Mucosa of rectum (tissue), 2 donors: ENCODE results near the gene SLC39A10.
"Not testable (repeated sequence)": the region's sequence is repeated elsewhere in the genome, so short reads cannot be mapped to it uniquely, and the experiment has no call there.

Experiments used
- H3K27ac ChIP-seq, 2 donors: one replicate each; pipeline ENCODE4 v1.7.0; 2013; ENCODE audit warnings: inconsistent platforms in 2 of 2, low read depth in 2 of 2, low read length in 2 of 2
- H3K27me3 ChIP-seq, 2 donors: one replicate each; pipeline ENCODE4 v1.7.0; 2013; ENCODE audit warnings: low read length in 2 of 2; ENCODE audit not compliant: control insufficient read depth in 2 of 2, insufficient read depth in 2 of 2
- H3K36me3 ChIP-seq, 2 donors: one replicate each; pipeline ENCODE4 v1.7.0; 2013; ENCODE audit warnings: low read length in 2 of 2; ENCODE audit not compliant: control insufficient read depth in 2 of 2, insufficient read depth in 2 of 2
- H3K4me1 ChIP-seq, 2 donors: one replicate each; pipeline ENCODE4 v1.7.0; 2013; ENCODE audit warnings: low read length in 2 of 2, mild to moderate bottlenecking in 1 of 2; ENCODE audit not compliant: control insufficient read depth in 2 of 2, insufficient read depth in 2 of 2
- H3K4me3 ChIP-seq, 2 donors: one replicate each; pipeline ENCODE4 v1.7.0; 2013; ENCODE audit warnings: low read length in 2 of 2
- H3K9ac ChIP-seq, 2 donors: one replicate each; pipeline ENCODE4 v1.7.0; 2013; ENCODE audit warnings: low read length in 2 of 2, low read depth in 1 of 2, mild to moderate bottlenecking in 1 of 2
- H3K9me3 ChIP-seq, 2 donors: one replicate each; pipeline ENCODE4 v1.7.0; 2013; ENCODE audit warnings: low read length in 2 of 2; ENCODE audit not compliant: control insufficient read depth in 2 of 2
- donor health status: healthy.
- donor health status: Normal muscosa, but diverticular disease.

The SLC39A10 gene

GRCh38 chr2:195657634-195658540, 861 bp downstream of the SLC39A10 start:
- H3K27me3 ChIP-seq = no peaks in the 10 kb centered on the region
- peak overlapping the region; percentile 97 to 98 for H3K27ac ChIP-seq
- peak overlapping the region; percentile 96 to 98 for H3K9ac ChIP-seq
- no peaks in the 10 kb centered on the region for H3K36me3 ChIP-seq
- no peaks in the 10 kb centered on the region for H3K9me3 ChIP-seq
- peak overlapping the region; percentile 75 to 94 for H3K4me3 ChIP-seq
- peaks cover 12 to 19% of the 10 kb centered on the region in 2 donors for H3K4me1 ChIP-seq

- peak overlapping the region; percentile 97 to 98 for H3K27ac ChIP-seq
- H3K27me3 ChIP-seq = no peaks in the 10 kb centered on the region
- peaks cover 12 to 22% of the 10 kb centered on the region in 2 donors for H3K4me1 ChIP-seq
- H3K4me3 ChIP-seq = peak overlapping the region; percentile 75 to 94
- no peaks in the 10 kb centered on the region for H3K36me3 ChIP-seq
- H3K9me3 ChIP-seq = no peaks in the 10 kb centered on the region
- peak overlapping the region; percentile 96 to 98 for H3K9ac ChIP-seq
These were observed 1.5 kb downstream of the SLC39A10 start for GRCh38 chr2:195658541-195658890.

- H3K27ac ChIP-seq = peak overlapping the region; percentile 97 to 98
- H3K9ac ChIP-seq = peak overlapping the region; percentile 96 to 98
- H3K36me3 ChIP-seq = no peaks in the 10 kb centered on the region
- H3K9me3 ChIP-seq = no peaks in the 10 kb centered on the region
- H3K4me3 ChIP-seq = peak overlapping the region; percentile 75 to 94
- no peaks in the 10 kb centered on the region for H3K27me3 ChIP-seq
- H3K4me1 ChIP-seq = peaks cover 12 to 22% of the 10 kb centered on the region in 2 donors
These were observed 2.1 kb downstream of the SLC39A10 start for GRCh38 chr2:195659114-195659513.

- no peaks in the 10 kb centered on the region for H3K36me3 ChIP-seq
- peaks cover 12 to 22% of the 10 kb centered on the region in 2 donors for H3K4me1 ChIP-seq
- H3K4me3 ChIP-seq = peak overlapping the region; percentile 9 to 75
- peak overlapping the region; percentile 9 to 40 for H3K9ac ChIP-seq
- peak overlapping the region in 1 of 2 donors; percentile 98 for H3K27ac ChIP-seq
- H3K9me3 ChIP-seq = no peaks in the 10 kb centered on the region
- H3K27me3 ChIP-seq = no peaks in the 10 kb centered on the region
These were observed 3.2 kb downstream of the SLC39A10 start for GRCh38 chr2:195659982-195660890.

GRCh38 chr2:195662138-195662537, 5.1 kb downstream of the SLC39A10 start:
- no peak overlapping the region for H3K27ac ChIP-seq
- no peak overlapping the region for H3K9ac ChIP-seq
- H3K27me3 ChIP-seq = no peaks in the 10 kb centered on the region
- no peaks in the 10 kb centered on the region for H3K9me3 ChIP-seq
- no peaks in the 10 kb centered on the region for H3K36me3 ChIP-seq
- peaks cover 12 to 18% of the 10 kb centered on the region in 2 donors for H3K4me1 ChIP-seq
- no peak overlapping the region for H3K4me3 ChIP-seq

GRCh38 chr2:195663007-195663406, 6.0 kb downstream of the SLC39A10 start:
- H3K9me3 ChIP-seq = no peaks in the 10 kb centered on the region
- peak overlapping the region in 1 of 2 donors; percentile 35 for H3K4me3 ChIP-seq
- peak overlapping the region; percentile 54 to 66 for H3K27ac ChIP-seq
- no peaks in the 10 kb centered on the region for H3K36me3 ChIP-seq
- H3K27me3 ChIP-seq = no peaks in the 10 kb centered on the region
- H3K4me1 ChIP-seq = peaks cover 12 to 18% of the 10 kb centered on the region in 2 donors
- no peak overlapping the region for H3K9ac ChIP-seq

- Histone ChIP-seq H3K27ac (no peak overlapping the region), H3K27me3 (no peaks in the 10 kb centered on the region), H3K9me3 (no peaks in the 10 kb centered on the region), H3K4me1 (peaks cover 11 to 12% of the 10 kb centered on the region in 2 donors), H3K4me3 (no peak overlapping the region), H3K9ac (no peak overlapping the region), H3K36me3 (no peaks in the 10 kb centered on the region)
These were observed 7.5 kb downstream of the SLC39A10 start for GRCh38 chr2:195664528-195664927.

GRCh38 chr2:195665153-195665552, 8.1 kb downstream of the SLC39A10 start:
- H3K27ac ChIP-seq, H3K9me3 ChIP-seq, H3K36me3 ChIP-seq, H3K4me3 ChIP-seq, H3K27me3 ChIP-seq, H3K9ac ChIP-seq: not testable (repeated sequence)
- H3K4me1 ChIP-seq = peaks cover 6 to 12% of the 10 kb centered on the region in 2 donors

GRCh38 chr2:195666113-195666712, 9.2 kb downstream of the SLC39A10 start:
- Histone ChIP-seq H3K27me3 (no peaks in the 10 kb centered on the region), H3K4me3 (no peak overlapping the region), H3K9me3 (no peaks in the 10 kb centered on the region), H3K27ac (no peak overlapping the region), H3K36me3 (no peaks in the 10 kb centered on the region), H3K9ac (no peak overlapping the region), H3K4me1 (peaks cover 4 to 12% of the 10 kb centered on the region in 2 donors)
